HG02763 (cell line): ENCODE measurements around the gene S100A2.
"Not testable (repeated sequence)": the region's sequence is repeated elsewhere in the genome, so short reads cannot be mapped to it uniquely, and the experiment has no call there.

ENCODE experiments used
- ATAC-seq: cut with Tn5 transposase; IDR thresholded peaks from one replicate; pipeline ENCODE4 v1.9.1; 2021; ENCODE audit warnings: mild to moderate bottlenecking, moderate library complexity; ENCODE audit not compliant: unreplicated experiment

Gene S100A2

GRCh38 chr1:153534226-153534924 is 31.3 kb downstream of the S100A2 start:
- ATAC-seq, result no peak

GRCh38 chr1:153533689-153534201 is 31.9 kb downstream of the S100A2 start:
- ATAC-seq, result no peak

- no peak for ATAC-seq
Observed at GRCh38 chr1:153532769-153533599, 32.7 kb downstream of the S100A2 start.

GRCh38 chr1:153532181-153532580 is 33.5 kb downstream of the S100A2 start:
- ATAC-seq, result no peak

- ATAC-seq, result no peak
Observed at GRCh38 chr1:153531638-153532037, 34.0 kb downstream of the S100A2 start.

GRCh38 chr1:153527683-153528040 is 38.0 kb downstream of the S100A2 start:
- ATAC-seq, result no peak

GRCh38 chr1:153527023-153527682 is 38.5 kb downstream of the S100A2 start:
- ATAC-seq, result no peak

GRCh38 chr1:153526132-153526543 is 39.5 kb downstream of the S100A2 start:
- no peak for ATAC-seq

GRCh38 chr1:153525088-153525728 is 40.4 kb downstream of the S100A2 start:
- no peak for ATAC-seq

GRCh38 chr1:153522353-153523048 is 43.1 kb downstream of the S100A2 start:
- not testable (repeated sequence) for ATAC-seq

- not testable (repeated sequence) for ATAC-seq
Observed at GRCh38 chr1:153521808-153522207, 43.8 kb downstream of the S100A2 start.

- ATAC-seq, result no peak
Observed at GRCh38 chr1:153520818-153521476, 44.7 kb downstream of the S100A2 start.

- not testable (repeated sequence) for ATAC-seq
Observed at GRCh38 chr1:153520137-153520691, 45.4 kb downstream of the S100A2 start.

- ATAC-seq, result no peak
Observed at GRCh38 chr1:153519242-153519641, 46.4 kb downstream of the S100A2 start.

- ATAC-seq, result no peak
Observed at GRCh38 chr1:153515504-153516394, 49.9 kb downstream of the S100A2 start.

GRCh38 chr1:153513666-153514065 is 52.0 kb downstream of the S100A2 start:
- ATAC-seq, result no peak

GRCh38 chr1:153513023-153513422 is 52.6 kb downstream of the S100A2 start:
- ATAC-seq, result no peak
